ENCODE data around the gene HTRA3. TPM values are rescaled to one million over a fixed set of nuclear protein-coding genes. Genes with fewer than 3 reads are reported as not detected.

HTRA3 gene
- total RNA-seq, 1 donor from 2014 or later: 1.6 TPM

DNA sequence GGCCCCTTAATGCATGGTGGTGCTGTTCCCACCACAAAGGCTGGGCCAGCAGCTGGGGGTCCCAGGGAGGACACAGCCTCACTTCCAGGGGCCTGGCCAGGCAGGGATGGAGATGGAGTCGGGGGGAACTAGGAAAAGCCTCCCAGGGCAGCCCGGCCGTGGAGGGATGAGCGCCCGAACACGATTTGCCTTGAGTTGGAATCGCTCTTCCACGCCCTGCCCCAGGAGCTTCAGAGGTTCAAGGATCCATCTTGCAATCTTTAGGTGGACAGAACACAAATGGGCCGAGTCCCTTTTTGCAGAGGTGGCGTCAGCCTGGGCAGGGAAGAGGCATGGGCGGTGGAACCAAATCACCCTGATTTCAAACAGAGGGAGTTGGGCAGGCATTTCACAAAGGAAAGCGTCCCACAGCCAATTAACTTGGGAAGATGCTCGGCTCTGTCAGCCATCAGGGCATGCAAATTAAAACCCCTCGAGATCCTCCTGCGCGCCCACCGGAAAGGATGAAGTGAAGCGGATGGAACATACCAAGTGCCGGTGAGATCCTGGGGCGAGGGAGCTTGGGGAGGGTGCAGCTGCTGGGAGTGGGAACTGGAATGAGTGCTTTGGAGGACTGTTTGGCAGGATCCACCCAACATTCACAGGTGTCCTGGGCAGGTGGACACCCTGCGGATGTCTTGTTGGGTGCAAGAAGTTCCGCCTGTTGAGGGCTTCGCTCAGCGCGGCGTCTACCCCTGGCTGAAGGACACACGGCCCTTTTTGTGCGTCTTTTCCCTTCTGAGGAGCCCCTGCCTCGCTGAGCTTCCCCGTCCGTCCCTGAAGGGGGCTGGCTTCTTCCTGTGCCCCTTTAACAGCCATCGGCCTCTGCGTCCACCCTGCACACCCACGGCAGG is 75.7 kb downstream of the HTRA3 start:
- Histone ChIP-seq H4K20me1 (ENCODE audit: low read depth) (no peaks in the 10 kb centered on the region), H3K4me1 (no peaks in the 10 kb centered on the region), H3K9me3 (ENCODE audit: low read depth) (no peaks in the 10 kb centered on the region), H3K27ac (no peak overlapping the region), H3F3A (ENCODE audit: low read depth) (no peaks in the 10 kb centered on the region), H3K27me3 (no peaks in the 10 kb centered on the region), H3K4me2 (no peak overlapping the region), H3K36me3 (no peaks in the 10 kb centered on the region), H3K4me3 (no peak overlapping the region), H2AFZ (replicated peaks) (no peak overlapping the region), H3K79me2 (ENCODE audit: low read depth) (no peaks in the 10 kb centered on the region), H3K9ac (no peak overlapping the region)
- Mint-ChIP-seq H3K36me3 (peaks cover 3% of the 10 kb centered on the region), H3K4me3 (no peak overlapping the region), H3K27ac (no peak overlapping the region), H3K9me3 (peaks cover 5% of the 10 kb centered on the region), H3K27me3 (ENCODE audit: insufficient read depth, low read depth) (peaks cover 2% of the 10 kb centered on the region), H3K4me1 (peaks cover 9% of the 10 kb centered on the region)
- no peak for DNase-seq (ENCODE audit: low spot score)
- no peak for TF ChIP-seq EZH2phosphoT487 (IDR thresholded peaks at IDR 0.05)
- TF ChIP-seq EZH2 (IDR thresholded peaks at IDR 0.05): no peak
- TF ChIP-seq, protein P1, sequence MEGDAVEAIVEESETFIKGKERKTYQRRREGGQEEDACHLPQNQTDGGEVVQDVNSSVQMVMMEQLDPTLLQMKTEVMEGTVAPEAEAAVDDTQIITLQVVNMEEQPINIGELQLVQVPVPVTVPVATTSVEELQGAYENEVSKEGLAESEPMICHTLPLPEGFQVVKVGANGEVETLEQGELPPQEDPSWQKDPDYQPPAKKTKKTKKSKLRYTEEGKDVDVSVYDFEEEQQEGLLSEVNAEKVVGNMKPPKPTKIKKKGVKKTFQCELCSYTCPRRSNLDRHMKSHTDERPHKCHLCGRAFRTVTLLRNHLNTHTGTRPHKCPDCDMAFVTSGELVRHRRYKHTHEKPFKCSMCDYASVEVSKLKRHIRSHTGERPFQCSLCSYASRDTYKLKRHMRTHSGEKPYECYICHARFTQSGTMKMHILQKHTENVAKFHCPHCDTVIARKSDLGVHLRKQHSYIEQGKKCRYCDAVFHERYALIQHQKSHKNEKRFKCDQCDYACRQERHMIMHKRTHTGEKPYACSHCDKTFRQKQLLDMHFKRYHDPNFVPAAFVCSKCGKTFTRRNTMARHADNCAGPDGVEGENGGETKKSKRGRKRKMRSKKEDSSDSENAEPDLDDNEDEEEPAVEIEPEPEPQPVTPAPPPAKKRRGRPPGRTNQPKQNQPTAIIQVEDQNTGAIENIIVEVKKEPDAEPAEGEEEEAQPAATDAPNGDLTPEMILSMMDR (IDR thresholded peaks at IDR 0.05): no peak

- H3K27ac Mint-ChIP-seq: no peak overlapping the region
- H3K4me2 ChIP-seq: no peak overlapping the region
- no peak for DNase-seq (ENCODE audit: low spot score)
Observed at GRCh38 chr4:8345946-8346814, 76.6 kb downstream of the HTRA3 start.

DNA sequence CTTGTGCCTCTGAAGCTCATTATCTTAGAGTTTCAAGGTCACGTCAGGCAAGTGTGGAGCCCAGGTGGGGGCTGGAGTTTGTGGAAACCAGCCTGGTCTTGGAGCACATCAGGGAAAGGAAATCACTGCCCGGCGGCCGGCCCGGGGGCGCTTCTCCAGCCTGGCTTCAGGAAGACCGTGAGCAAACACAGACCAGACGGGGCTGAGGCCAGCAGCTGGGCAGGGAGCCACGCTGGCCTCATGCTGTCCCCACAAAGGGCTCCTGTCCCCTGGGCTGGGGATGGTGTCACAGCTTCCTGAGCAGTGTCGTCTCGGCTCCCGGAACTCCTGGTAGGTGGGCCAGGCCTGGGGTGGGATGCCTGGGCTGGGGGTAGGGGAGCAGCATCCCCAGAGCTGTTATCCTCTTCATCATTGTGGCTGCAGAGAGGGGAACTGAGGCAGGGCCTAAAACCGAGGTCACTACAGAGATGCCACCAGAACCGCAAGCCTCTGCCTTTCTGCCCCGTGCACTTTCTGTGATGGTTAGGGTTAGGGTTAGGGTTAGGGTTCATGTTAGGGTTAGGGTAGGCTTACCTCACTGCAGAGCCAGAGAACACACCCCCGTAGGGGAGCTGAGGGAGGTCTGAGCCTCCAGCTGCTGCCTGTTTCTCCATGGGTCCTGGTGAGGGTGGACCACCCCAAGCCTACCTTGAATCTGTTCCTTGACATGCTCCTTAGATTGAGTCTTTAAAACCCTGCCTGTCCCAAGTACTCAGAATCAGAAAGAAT is 77.5 kb downstream of the HTRA3 start:
- H3K4me3 Mint-ChIP-seq: no peak overlapping the region
- Histone ChIP-seq H3F3A (ENCODE audit: low read depth) (no peaks in the 10 kb centered on the region), H3K4me1 (no peaks in the 10 kb centered on the region)

More at GRCh38 chr4:8345946-8346814, 76.6 kb downstream of the HTRA3 start:
- Histone ChIP-seq H2AFZ (replicated peaks) (no peak overlapping the region), H3K9me3 (ENCODE audit: low read depth) (no peaks in the 10 kb centered on the region), H3K27ac (no peak overlapping the region), H3K4me1 (no peaks in the 10 kb centered on the region), H3K27me3 (no peaks in the 10 kb centered on the region), H3K4me3 (no peak overlapping the region), H3F3A (ENCODE audit: low read depth) (no peaks in the 10 kb centered on the region), H3K9ac (no peak overlapping the region), H3K36me3 (no peaks in the 10 kb centered on the region), H4K20me1 (ENCODE audit: low read depth) (no peaks in the 10 kb centered on the region), H3K79me2 (ENCODE audit: low read depth) (no peaks in the 10 kb centered on the region)
- no peak for TF ChIP-seq EZH2 (IDR thresholded peaks at IDR 0.05)
- TF ChIP-seq EZH2phosphoT487 (IDR thresholded peaks at IDR 0.05): no peak
- TF ChIP-seq, protein P1 (IDR thresholded peaks at IDR 0.05): no peak
- H3K4me1 Mint-ChIP-seq: peaks cover 9% of the 10 kb centered on the region
- no peak overlapping the region for H3K4me3 Mint-ChIP-seq
- H3K27me3 Mint-ChIP-seq (ENCODE audit: insufficient read depth, low read depth): peaks cover 2% of the 10 kb centered on the region
- peaks cover 3% of the 10 kb centered on the region for H3K36me3 Mint-ChIP-seq
- peaks cover 3% of the 10 kb centered on the region for H3K9me3 Mint-ChIP-seq

More for the DNA sequence above, 77.5 kb downstream of the HTRA3 start:
- DNase-seq (ENCODE audit: low spot score): no peak
- Histone ChIP-seq H3K4me3 (no peak overlapping the region), H3K27ac (no peak overlapping the region), H3K36me3 (no peaks in the 10 kb centered on the region), H3K79me2 (ENCODE audit: low read depth) (no peaks in the 10 kb centered on the region), H2AFZ (replicated peaks) (no peak overlapping the region), H3K9ac (no peak overlapping the region), H4K20me1 (ENCODE audit: low read depth) (no peaks in the 10 kb centered on the region), H3K9me3 (ENCODE audit: low read depth) (no peaks in the 10 kb centered on the region), H3K27me3 (no peaks in the 10 kb centered on the region), H3K4me2 (no peak overlapping the region)
- Mint-ChIP-seq H3K9me3 (peaks cover 3% of the 10 kb centered on the region), H3K27me3 (ENCODE audit: insufficient read depth, low read depth) (peaks cover 2% of the 10 kb centered on the region), H3K27ac (no peak overlapping the region), H3K4me1 (peaks cover 6% of the 10 kb centered on the region), H3K36me3 (no peaks in the 10 kb centered on the region)
- TF ChIP-seq EZH2 (IDR thresholded peaks at IDR 0.05): no peak
- TF ChIP-seq, protein P1 (IDR thresholded peaks at IDR 0.05): no peak
- no peak for TF ChIP-seq EZH2phosphoT487 (IDR thresholded peaks at IDR 0.05)

Data from neural progenitor cell (in vitro differentiated cells).